ENCODE data around the gene MTTP. TPM values are rescaled to one million over a fixed set of nuclear protein-coding genes. Genes with fewer than 3 reads are reported as not detected.
A peak's percentile ranks its signal among the peaks of the same experiment; 100 is the strongest.

The MTTP gene
- total and polyA plus RNA-seq, 4 donors = 58.4 to 193 (median 83.9) TPM

DNA sequence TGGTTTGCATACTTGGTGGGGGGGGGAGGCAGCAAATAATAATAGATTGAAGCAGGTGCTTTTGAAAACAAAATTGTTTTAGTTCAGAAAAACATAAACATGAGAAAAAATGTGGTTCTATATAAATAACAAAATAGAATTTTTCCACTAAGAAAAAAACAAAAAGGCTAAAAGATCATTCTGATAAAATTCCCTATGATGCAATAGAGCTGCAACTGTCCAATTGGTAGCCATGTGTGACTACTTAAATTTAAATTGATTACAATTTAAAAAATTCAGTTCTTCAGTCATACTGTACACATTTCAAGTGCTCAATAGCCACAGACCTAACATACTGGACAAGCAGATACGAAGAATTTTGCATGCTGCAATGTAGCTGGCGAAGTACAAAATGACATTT lies 21.8 kb upstream of the MTTP start:
- TF ChIP-seq EGR1 (IDR thresholded peaks at IDR 0.05; ENCODE audit: low read depth in 2 of 2) (no peak), RXRA (IDR thresholded peaks at IDR 0.05) (no peak), FOXA2 (IDR thresholded peaks at IDR 0.05) (no peak), REST (IDR thresholded peaks at IDR 0.05) (no peak), NR2F2 (IDR thresholded peaks at IDR 0.05) (no peak), GABPA (IDR thresholded peaks at IDR 0.05 in 1 of 2, conservative IDR thresholded peaks at IDR 0.05 in 1 of 2) (no peak), JUND (IDR thresholded peaks at IDR 0.05) (no peak), TAF1 (conservative IDR thresholded peaks at IDR 0.05) (no peak)
- TF ChIP-seq, protein P1, sequence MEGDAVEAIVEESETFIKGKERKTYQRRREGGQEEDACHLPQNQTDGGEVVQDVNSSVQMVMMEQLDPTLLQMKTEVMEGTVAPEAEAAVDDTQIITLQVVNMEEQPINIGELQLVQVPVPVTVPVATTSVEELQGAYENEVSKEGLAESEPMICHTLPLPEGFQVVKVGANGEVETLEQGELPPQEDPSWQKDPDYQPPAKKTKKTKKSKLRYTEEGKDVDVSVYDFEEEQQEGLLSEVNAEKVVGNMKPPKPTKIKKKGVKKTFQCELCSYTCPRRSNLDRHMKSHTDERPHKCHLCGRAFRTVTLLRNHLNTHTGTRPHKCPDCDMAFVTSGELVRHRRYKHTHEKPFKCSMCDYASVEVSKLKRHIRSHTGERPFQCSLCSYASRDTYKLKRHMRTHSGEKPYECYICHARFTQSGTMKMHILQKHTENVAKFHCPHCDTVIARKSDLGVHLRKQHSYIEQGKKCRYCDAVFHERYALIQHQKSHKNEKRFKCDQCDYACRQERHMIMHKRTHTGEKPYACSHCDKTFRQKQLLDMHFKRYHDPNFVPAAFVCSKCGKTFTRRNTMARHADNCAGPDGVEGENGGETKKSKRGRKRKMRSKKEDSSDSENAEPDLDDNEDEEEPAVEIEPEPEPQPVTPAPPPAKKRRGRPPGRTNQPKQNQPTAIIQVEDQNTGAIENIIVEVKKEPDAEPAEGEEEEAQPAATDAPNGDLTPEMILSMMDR (IDR thresholded peaks at IDR 0.05; ENCODE audit: low read depth, low read length, missing input control) = no peak
- no peaks in the 10 kb centered on the region for H3K4me1 ChIP-seq (ENCODE audit: control insufficient read depth in 4 of 4, insufficient read depth in 4 of 4, low read length in 3 of 4)
- no peak overlapping the region for H3K4me3 ChIP-seq (ENCODE audit: low read depth in 1 of 3, low read length in 3 of 3)
- no peaks in the 10 kb centered on the region for H3K27me3 ChIP-seq (ENCODE audit: control insufficient read depth in 4 of 4, insufficient read depth in 4 of 4, low read length in 3 of 4)
- no peaks in the 10 kb centered on the region for H3K9me3 ChIP-seq (ENCODE audit: control insufficient read depth in 4 of 4, low read length in 3 of 4)
- no peak overlapping the region for H3K27ac ChIP-seq (ENCODE audit: low read depth in 1 of 2, low read length in 2 of 2)
- no peak overlapping the region for H3K9ac ChIP-seq (ENCODE audit: low read depth in 1 of 2, low read length in 2 of 2)
- peaks cover 0 to 8% (median under 1%) of the 10 kb centered on the region in 4 donors for H3K36me3 ChIP-seq (ENCODE audit: control insufficient read depth in 4 of 4, insufficient read depth in 3 of 4, low read depth in 1 of 4, low read length in 3 of 4)
- 95% methylated on average over 2 of the region's 2 CpGs for WGBS
- DNase-seq (ENCODE audit: low spot score) = no peak

DNA sequence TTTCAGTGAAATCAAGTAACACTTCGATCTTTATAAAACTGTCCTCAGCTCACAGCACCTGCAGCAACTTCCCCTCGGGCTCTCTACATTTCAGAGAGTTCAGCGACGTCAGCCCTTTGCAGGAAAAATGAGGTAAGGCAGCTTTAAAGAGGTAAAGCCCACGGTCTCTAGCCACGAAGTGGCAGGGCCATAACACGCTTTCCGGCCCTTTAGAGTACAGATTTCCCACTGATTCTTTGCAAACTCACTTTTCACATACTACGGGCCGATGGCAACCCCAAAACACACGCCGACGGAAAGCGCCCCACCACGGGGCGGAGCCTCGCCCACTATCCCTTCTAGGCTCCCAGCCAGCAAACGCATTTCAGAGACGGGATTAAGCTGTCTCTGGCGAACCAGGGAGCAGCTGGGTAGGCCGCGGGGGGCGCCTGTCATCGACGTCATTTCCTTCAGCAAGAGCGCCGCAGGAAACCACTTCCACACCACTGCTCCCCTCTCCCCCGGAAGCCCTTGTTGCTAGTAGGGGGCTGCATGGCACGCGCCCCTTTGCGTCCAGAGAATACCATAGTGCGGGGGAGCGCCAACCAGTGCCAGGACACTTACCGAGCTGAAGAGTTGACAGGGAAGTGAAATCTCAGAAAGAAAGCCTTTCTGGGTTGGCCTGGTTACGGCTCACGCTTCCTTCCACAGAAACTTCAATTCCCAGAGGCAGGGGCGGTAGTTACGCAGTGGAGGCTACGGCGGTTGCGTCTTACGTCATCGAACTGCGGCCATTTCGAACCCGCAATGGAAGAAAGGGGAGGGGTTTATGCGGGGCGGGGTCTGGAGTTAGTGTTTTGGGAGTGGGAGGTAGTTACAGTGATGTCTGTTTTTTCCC lies 11.1 kb upstream of the MTTP start, which contains the start of gene TRMT10A:
Gene TRMT10A, minus strand, starts transcription at position 730 of the 877 bp plus-strand sequence. CDS start 4,701 bp downstream, outside the sequence.
- H3K4me1 ChIP-seq (ENCODE audit: control insufficient read depth in 4 of 4, insufficient read depth in 4 of 4, low read length in 3 of 4) = peaks cover 0 to 5% (median 2%) of the 10 kb centered on the region in 4 donors
- H3K4me3 ChIP-seq (ENCODE audit: low read depth in 1 of 3, low read length in 3 of 3) = peak within 1 kb of the TSS; percentile 71 to 95 (median 93)
- H3K9ac ChIP-seq (ENCODE audit: low read depth in 1 of 2, low read length in 2 of 2) = peak within 1 kb of the TSS; percentile 95 to 100
- H3K9me3 ChIP-seq (ENCODE audit: control insufficient read depth in 4 of 4, low read length in 3 of 4) = no peaks in the 10 kb centered on the region
- WGBS = under 1% methylated on average over 48 of the region's 48 CpGs
- H3K27ac ChIP-seq (ENCODE audit: low read depth in 1 of 2, low read length in 2 of 2) = peak within 1 kb of the TSS; percentile 99 to 100
- H3K36me3 ChIP-seq (ENCODE audit: control insufficient read depth in 4 of 4, insufficient read depth in 3 of 4, low read depth in 1 of 4, low read length in 3 of 4) = no peaks in the 10 kb centered on the region
- DNase-seq (ENCODE audit: low spot score) = peak; percentile 93
- no peaks in the 10 kb centered on the region for H3K27me3 ChIP-seq (ENCODE audit: control insufficient read depth in 4 of 4, insufficient read depth in 4 of 4, low read length in 3 of 4)
- no peak for TF ChIP-seq HNF4G (IDR thresholded peaks at IDR 0.05)
- TF ChIP-seq TAF1 (conservative IDR thresholded peaks at IDR 0.05) = peak; percentile 46
- TF ChIP-seq ZBTB33 (IDR thresholded peaks at IDR 0.05) = peak; percentile 92
- TF ChIP-seq, protein P2, sequence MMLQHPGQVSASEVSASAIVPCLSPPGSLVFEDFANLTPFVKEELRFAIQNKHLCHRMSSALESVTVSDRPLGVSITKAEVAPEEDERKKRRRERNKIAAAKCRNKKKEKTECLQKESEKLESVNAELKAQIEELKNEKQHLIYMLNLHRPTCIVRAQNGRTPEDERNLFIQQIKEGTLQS (IDR thresholded peaks at IDR 0.05) = peak; percentile 55
- peak; percentile 25 to 44 for TF ChIP-seq HNF4A (conservative IDR thresholded peaks at IDR 0.05)
- peak; percentile 75 for TF ChIP-seq SP1 (IDR thresholded peaks at IDR 0.05)
- TF ChIP-seq MAX (IDR thresholded peaks at IDR 0.05) = peak; percentile 91
- TF ChIP-seq REST (IDR thresholded peaks at IDR 0.05) = peak; percentile 85
- TF ChIP-seq FOXA1 (IDR thresholded peaks at IDR 0.05) = peak; percentile 44
- peak; percentile 95 for TF ChIP-seq YY1 (IDR thresholded peaks at IDR 0.05)
- TF ChIP-seq GABPA (IDR thresholded peaks at IDR 0.05 in 1 of 2, conservative IDR thresholded peaks at IDR 0.05 in 1 of 2) = peak; percentile 89 to 97
- TF ChIP-seq EGR1 (IDR thresholded peaks at IDR 0.05; ENCODE audit: low read depth in 2 of 2) = peak; percentile 77 to 86
- peak; percentile 73 to 80 for TF ChIP-seq JUND (IDR thresholded peaks at IDR 0.05)
- peak; percentile 48 for TF ChIP-seq NR2F2 (IDR thresholded peaks at IDR 0.05)
- TF ChIP-seq RAD21 (IDR thresholded peaks at IDR 0.05) = peak; percentile 6 to 47
- peak; percentile 33 to 65 for TF ChIP-seq RXRA (IDR thresholded peaks at IDR 0.05)

All from liver (tissue), 9 donors.